HCEC 1CT (cell line): Measurements from ENCODE around the gene CLDN20.

Source experiments
- DNase-seq: peaks from one replicate; pipeline ENCODE4 v3.0.0-alpha.2; 2017

CLDN20 gene

GRCh38 chr6:155313602-155314091, 49.8 kb downstream of the CLDN20 start:
- DNase-seq, result peak; percentile 25

GRCh38 chr6:155314092-155314772, 50.4 kb downstream of the CLDN20 start, which contains the start of gene TFB1M:
TSS of gene TFB1M (minus strand) at chr6:155314484. CDS start at chr6:155314428, 56 bp downstream.
- peak; percentile 98 for DNase-seq

DNA sequence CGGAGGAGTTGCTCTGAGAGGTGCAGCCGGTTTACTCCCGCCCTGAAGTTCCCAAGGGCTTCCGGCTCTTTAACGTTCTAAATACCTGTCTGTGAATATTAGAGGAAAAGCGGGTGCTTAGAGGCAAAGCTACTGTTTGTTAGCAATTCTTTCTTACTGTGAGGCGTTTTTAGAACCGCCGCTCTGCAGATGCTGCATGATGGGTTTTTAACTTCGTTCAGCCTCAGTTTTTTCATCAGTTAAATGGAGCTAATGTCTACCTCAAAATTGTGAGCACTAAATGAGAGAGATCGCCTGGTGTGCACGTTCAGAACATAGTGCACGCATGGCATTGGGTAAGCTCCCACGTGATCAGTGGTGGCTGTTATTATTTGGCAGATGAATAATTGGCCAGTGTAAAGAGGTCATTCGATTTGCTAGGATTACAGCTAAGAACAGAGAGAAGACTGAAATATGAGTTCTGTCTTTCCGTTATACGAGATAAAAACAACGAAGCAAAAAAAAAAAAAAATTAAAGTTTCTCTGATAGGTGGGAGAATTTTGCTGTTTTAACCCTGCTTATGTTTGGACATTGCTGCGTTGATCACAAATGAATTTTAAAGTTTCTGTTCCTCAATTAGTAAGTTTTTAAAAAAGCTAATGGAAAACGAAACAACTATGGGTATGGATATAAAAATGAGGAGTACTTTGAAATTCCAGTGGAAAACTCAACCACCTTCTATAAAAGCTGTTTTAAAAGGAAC, 51.1 kb downstream of the CLDN20 start:
- peak; percentile 91 for DNase-seq

- DNase-seq, result peak; percentile 32
Observed at GRCh38 chr6:155315516-155315871, 51.7 kb downstream of the CLDN20 start.

- no peak for DNase-seq
Observed at GRCh38 chr6:155316419-155316818, 52.6 kb downstream of the CLDN20 start.

GRCh38 chr6:155317186-155317585, 53.4 kb downstream of the CLDN20 start:
- DNase-seq, result peak; percentile 41

DNA sequence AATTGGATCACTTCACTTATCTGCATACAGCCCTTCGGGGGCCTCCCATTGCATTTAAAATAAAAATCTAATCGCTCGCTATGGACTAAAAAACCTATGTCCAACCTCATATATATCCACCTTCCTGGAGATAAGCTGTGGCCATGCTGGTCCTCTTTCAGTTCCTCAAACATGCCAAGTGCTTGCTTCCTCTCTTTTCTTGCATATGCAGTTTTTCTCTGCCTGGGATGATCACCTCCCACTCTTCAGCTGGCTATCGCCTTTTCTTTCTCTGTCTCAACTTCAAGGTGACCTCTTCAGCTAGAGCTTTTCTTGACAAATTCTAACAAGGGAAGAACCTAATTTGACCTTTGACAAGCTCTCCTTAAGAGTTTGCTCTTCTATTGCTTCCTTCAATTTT, 56.1 kb downstream of the CLDN20 start:
- no peak for DNase-seq

- DNase-seq, result no peak
Observed at GRCh38 chr6:155324172-155324571, 60.4 kb downstream of the CLDN20 start.

GRCh38 chr6:155324993-155325392, 61.2 kb downstream of the CLDN20 start:
- DNase-seq, result no peak

DNA sequence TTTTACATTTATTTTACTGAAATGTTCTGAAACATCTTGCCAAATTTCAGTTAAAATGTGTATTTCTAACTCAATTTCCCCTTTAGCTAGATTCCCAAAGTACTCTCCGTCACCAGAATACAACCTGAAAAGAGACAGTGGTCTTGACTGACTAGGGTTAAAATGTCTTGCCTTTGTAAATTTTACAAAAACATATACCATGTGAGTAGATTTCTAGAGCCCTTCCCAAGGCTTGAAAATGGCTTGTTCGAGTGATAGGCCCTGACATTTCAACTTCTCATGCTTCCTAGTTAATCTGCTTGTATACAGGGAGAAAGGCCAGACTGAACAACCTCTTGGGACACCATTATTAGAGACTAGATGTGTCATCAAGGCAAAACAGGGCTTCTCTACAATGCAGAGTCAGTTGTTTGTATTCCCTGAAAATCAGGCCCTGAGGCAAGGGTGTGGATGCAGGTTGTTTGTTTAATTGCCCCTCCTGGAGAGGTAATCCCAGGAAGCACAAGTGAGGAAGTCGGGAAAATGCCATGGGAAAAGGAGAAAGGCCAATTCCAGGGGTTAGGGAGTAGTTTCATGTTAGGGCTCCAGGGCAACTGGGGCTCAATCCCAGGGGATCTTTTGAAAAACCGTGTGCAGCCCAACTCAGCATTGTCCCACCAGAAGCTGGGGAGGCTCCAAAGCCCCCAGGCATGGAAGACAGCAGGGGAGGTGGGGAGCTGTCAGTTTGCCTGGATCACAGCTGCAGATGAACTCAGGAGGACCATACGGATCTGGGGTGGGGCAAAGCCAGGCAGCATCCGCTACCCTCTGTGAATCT, 62.1 kb downstream of the CLDN20 start:
- no peak for DNase-seq
